ENCODE data around the gene CEACAM21.

The CEACAM21 gene

GRCh38 chr19:41587101-41587837 lies 11.3 kb downstream of the CEACAM21 start:
- Mint-ChIP-seq H3K27ac (peak overlapping the region; percentile 54), H3K36me3 (peaks cover 26% of the 10 kb centered on the region)
- ATAC-seq = no peak

GRCh38 chr19:41587838-41588210 lies 11.9 kb downstream of the CEACAM21 start:
- Mint-ChIP-seq H3K4me3 (no peak overlapping the region), H3K4me1 (peaks cover 13% of the 10 kb centered on the region), H3K36me3 (peaks cover 25% of the 10 kb centered on the region), H3K9me3 (no peaks in the 10 kb centered on the region), H3K27ac (peak overlapping the region; percentile 80)
- DNase-seq (ENCODE audit: low spot score in 2 of 2) = no peak
- ATAC-seq = no peak

More at GRCh38 chr19:41587101-41587837, 11.3 kb downstream of the CEACAM21 start:
- Mint-ChIP-seq H3K9me3 (no peaks in the 10 kb centered on the region), H3K4me3 (no peak overlapping the region), H3K4me1 (peaks cover 13% of the 10 kb centered on the region)
- DNase-seq (ENCODE audit: low spot score in 2 of 2) = no peak

GRCh38 chr19:41588497-41589209 lies 12.7 kb downstream of the CEACAM21 start:
- peak overlapping the region; percentile 80 for H3K27ac Mint-ChIP-seq
- H3K36me3 Mint-ChIP-seq = peaks cover 21% of the 10 kb centered on the region
- no peak for DNase-seq (ENCODE audit: low spot score in 2 of 2)
- no peak for ATAC-seq
- H3K4me1 Mint-ChIP-seq = peaks cover 13% of the 10 kb centered on the region
- no peak overlapping the region for H3K4me3 Mint-ChIP-seq
- no peaks in the 10 kb centered on the region for H3K9me3 Mint-ChIP-seq

GRCh38 chr19:41589371-41589770 lies 13.4 kb downstream of the CEACAM21 start:
- Mint-ChIP-seq H3K27ac (no peak overlapping the region), H3K9me3 (no peaks in the 10 kb centered on the region), H3K4me1 (peaks cover 13% of the 10 kb centered on the region), H3K36me3 (peaks cover 17% of the 10 kb centered on the region), H3K4me3 (no peak overlapping the region)
- no peak for DNase-seq (ENCODE audit: low spot score in 2 of 2)
- no peak for ATAC-seq

- Mint-ChIP-seq H3K27ac (no peak overlapping the region), H3K4me1 (peaks cover 21% of the 10 kb centered on the region), H3K9me3 (no peaks in the 10 kb centered on the region), H3K4me3 (no peak overlapping the region), H3K36me3 (peaks cover 9% of the 10 kb centered on the region)
- ATAC-seq (no peak), DNase-seq (ENCODE audit: low spot score in 2 of 2) (no peak)
These were observed 15.0 kb downstream of the CEACAM21 start for GRCh38 chr19:41590936-41591335.

- Mint-ChIP-seq H3K9me3 (no peaks in the 10 kb centered on the region), H3K4me1 (peaks cover 21% of the 10 kb centered on the region), H3K4me3 (no peak overlapping the region), H3K27ac (no peak overlapping the region), H3K36me3 (peaks cover 9% of the 10 kb centered on the region)
- ATAC-seq (no peak), DNase-seq (ENCODE audit: low spot score in 2 of 2) (no peak)
These were observed 16.1 kb downstream of the CEACAM21 start for GRCh38 chr19:41591951-41592562.

- Mint-ChIP-seq H3K4me3 (no peak overlapping the region), H3K9me3 (no peaks in the 10 kb centered on the region), H3K27ac (no peak overlapping the region), H3K36me3 (no peaks in the 10 kb centered on the region), H3K4me1 (peaks cover 14% of the 10 kb centered on the region)
- ATAC-seq = peak; percentile 94
- DNase-seq (ENCODE audit: low spot score in 2 of 2) = peak; percentile 38 to 81
These were observed 19.4 kb downstream of the CEACAM21 start for GRCh38 chr19:41595258-41595889.

- ATAC-seq = no peak
- Mint-ChIP-seq H3K27ac (peak overlapping the region; percentile 41), H3K4me3 (no peak overlapping the region), H3K36me3 (no peaks in the 10 kb centered on the region), H3K4me1 (peaks cover 14% of the 10 kb centered on the region), H3K9me3 (no peaks in the 10 kb centered on the region)
- no peak for DNase-seq (ENCODE audit: low spot score in 2 of 2)
These were observed 19.9 kb downstream of the CEACAM21 start for GRCh38 chr19:41595890-41596280.

GRCh38 chr19:41597600-41598041 lies 21.7 kb downstream of the CEACAM21 start:
- H3K4me1 Mint-ChIP-seq = peaks cover 14% of the 10 kb centered on the region
- peak; percentile 81 for ATAC-seq
- no peaks in the 10 kb centered on the region for H3K9me3 Mint-ChIP-seq
- H3K4me3 Mint-ChIP-seq = peak overlapping the region; percentile 24
- DNase-seq (ENCODE audit: low spot score in 2 of 2) = peak; percentile 57 to 83
- H3K36me3 Mint-ChIP-seq = no peaks in the 10 kb centered on the region
- H3K27ac Mint-ChIP-seq = peak overlapping the region; percentile 13

- no peak overlapping the region for H3K27ac Mint-ChIP-seq
- ATAC-seq = no peak
- no peaks in the 10 kb centered on the region for H3K9me3 Mint-ChIP-seq
- no peaks in the 10 kb centered on the region for H3K36me3 Mint-ChIP-seq
- no peak overlapping the region for H3K4me3 Mint-ChIP-seq
- no peak for DNase-seq (ENCODE audit: low spot score in 2 of 2)
- H3K4me1 Mint-ChIP-seq = peaks cover 14% of the 10 kb centered on the region
These were observed 23.4 kb downstream of the CEACAM21 start for GRCh38 chr19:41599175-41599966.

GRCh38 chr19:41601771-41602170 lies 25.8 kb downstream of the CEACAM21 start:
- no peak for DNase-seq (ENCODE audit: low spot score in 2 of 2)

GRCh38 chr19:41604831-41605230 lies 28.9 kb downstream of the CEACAM21 start:
- Mint-ChIP-seq H3K36me3 (no peaks in the 10 kb centered on the region), H3K27ac (no peak overlapping the region), H3K4me3 (no peak overlapping the region), H3K4me1 (no peaks in the 10 kb centered on the region), H3K9me3 (no peaks in the 10 kb centered on the region)
- DNase-seq (ENCODE audit: low spot score in 2 of 2) (no peak), ATAC-seq (no peak)

More at GRCh38 chr19:41601771-41602170, 25.8 kb downstream of the CEACAM21 start:
- Mint-ChIP-seq H3K9me3 (no peaks in the 10 kb centered on the region), H3K36me3 (no peaks in the 10 kb centered on the region), H3K4me3 (no peak overlapping the region), H3K4me1 (peaks cover 6% of the 10 kb centered on the region), H3K27ac (no peak overlapping the region)
- ATAC-seq = no peak

- Mint-ChIP-seq H3K4me1 (no peaks in the 10 kb centered on the region), H3K9me3 (no peaks in the 10 kb centered on the region), H3K4me3 (no peak overlapping the region), H3K27ac (no peak overlapping the region), H3K36me3 (no peaks in the 10 kb centered on the region)
- no peak for ATAC-seq
- no peak for DNase-seq (ENCODE audit: low spot score in 2 of 2)
These were observed 30.4 kb downstream of the CEACAM21 start for GRCh38 chr19:41606215-41606837.

GRCh38 chr19:41607668-41608067 lies 31.7 kb downstream of the CEACAM21 start:
- Mint-ChIP-seq H3K9me3 (no peaks in the 10 kb centered on the region), H3K4me1 (no peaks in the 10 kb centered on the region), H3K27ac (no peak overlapping the region), H3K36me3 (no peaks in the 10 kb centered on the region), H3K4me3 (no peak overlapping the region)
- DNase-seq (ENCODE audit: low spot score in 2 of 2) (no peak), ATAC-seq (no peak)
